Measurements from ENCODE around the gene CARM1.
"Not testable (repeated sequence)": the region's sequence is repeated elsewhere in the genome, so short reads cannot be mapped to it uniquely, and the experiment has no call there.

Gene CARM1

DNA sequence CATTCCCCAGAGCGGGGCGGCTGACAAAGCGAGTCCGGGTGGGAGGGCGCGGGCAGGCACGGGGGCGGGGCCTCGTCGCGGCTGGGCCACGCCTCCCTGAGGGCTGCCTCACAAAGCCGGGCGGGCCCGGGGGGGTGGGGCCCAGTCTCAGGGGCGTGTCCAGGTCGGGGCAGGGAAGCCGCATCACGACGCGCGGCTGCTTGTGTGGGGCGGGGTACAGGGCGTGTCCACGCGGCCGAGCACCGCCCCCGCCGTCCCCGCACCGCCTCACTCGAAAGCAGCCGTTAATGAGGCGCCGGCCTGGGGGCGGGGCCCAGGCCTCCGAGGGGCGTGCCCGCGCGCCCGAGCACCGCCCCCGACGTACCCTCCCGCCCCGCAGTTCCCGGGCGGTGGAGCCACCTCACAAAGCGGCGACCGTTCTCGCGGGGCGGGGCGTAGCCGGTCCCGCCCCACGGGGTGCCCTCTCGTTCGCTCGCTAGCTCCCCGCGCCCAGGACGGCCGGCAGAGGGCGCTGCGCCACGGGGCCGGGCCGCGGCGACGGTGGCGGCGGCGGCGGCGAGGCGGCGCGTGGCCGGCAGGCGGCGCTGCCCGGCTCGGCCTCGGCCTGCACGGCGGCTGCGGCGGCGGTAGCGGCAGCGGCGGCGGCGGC lies at the start of gene CARM1:
Gene CARM1, plus strand, starts transcription at position 599 of the 649 bp plus-strand sequence. CDS start 150 bp downstream, outside the sequence.
- DNase-seq (ENCODE audit: low read depth in 2 of 2), result peak; percentile 99

DNA sequence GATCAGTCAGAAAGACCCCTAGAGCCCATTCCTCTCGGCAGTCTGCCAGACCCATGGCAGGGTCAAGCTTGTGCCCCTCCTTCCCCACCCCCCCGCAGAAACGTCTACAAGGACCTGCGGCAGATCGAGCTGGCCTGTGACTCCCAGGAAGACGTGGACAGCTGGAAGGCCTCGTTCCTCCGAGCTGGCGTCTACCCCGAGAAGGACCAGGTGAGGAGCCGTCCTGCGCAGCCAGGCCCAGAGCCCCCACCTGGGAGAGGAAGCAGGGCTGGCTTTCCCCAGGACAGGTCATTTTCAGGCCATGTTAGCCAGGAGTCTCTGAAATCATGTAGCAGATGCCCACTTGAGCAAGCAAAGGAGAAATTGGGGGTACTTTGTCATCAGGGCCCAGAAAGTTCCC lies 47.7 kb upstream of the CARM1 start:
- no peak for DNase-seq (ENCODE audit: low read depth in 2 of 2)

DNA sequence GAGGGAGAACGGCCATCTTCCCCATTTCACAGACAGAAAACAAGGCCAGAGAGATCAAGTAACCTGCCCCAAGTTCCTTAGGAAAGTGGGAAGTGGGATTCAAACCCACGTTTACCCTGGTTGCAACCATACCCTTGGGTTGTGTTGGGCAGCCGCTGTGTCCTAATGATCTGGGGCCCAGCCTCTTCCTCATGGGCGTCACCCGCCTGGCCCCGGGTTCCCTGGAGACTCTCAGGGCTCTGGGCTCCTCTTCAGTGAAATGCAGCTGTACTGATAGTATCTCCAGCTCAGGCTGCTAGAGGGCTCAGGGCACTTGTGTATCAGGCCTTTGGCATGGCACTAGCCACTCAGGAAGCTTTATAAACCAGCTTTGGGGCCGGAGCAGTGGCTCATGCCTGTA lies 45.1 kb upstream of the CARM1 start:
- no peak for DNase-seq (ENCODE audit: low read depth in 2 of 2)

DNA sequence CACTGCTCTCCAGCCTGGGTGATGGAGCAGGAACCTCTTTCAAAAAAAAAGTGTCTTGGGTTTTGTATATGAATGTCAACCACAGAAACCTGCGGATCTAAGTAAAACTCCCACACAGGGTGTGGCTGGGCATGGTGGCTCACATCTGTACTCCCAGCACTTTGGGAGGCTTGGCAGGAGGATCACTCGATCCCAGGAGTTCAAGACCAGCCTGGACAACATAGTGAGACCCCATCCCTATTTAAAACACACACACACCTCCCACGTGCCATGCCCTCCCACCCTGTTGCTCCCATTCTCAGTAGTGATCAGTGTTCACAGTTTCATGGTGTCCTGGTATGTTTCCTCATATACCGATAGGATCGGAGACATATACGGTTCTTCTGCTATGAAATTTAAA lies 44.5 kb upstream of the CARM1 start:
- DNase-seq (ENCODE audit: low read depth in 2 of 2), result no peak

DNA sequence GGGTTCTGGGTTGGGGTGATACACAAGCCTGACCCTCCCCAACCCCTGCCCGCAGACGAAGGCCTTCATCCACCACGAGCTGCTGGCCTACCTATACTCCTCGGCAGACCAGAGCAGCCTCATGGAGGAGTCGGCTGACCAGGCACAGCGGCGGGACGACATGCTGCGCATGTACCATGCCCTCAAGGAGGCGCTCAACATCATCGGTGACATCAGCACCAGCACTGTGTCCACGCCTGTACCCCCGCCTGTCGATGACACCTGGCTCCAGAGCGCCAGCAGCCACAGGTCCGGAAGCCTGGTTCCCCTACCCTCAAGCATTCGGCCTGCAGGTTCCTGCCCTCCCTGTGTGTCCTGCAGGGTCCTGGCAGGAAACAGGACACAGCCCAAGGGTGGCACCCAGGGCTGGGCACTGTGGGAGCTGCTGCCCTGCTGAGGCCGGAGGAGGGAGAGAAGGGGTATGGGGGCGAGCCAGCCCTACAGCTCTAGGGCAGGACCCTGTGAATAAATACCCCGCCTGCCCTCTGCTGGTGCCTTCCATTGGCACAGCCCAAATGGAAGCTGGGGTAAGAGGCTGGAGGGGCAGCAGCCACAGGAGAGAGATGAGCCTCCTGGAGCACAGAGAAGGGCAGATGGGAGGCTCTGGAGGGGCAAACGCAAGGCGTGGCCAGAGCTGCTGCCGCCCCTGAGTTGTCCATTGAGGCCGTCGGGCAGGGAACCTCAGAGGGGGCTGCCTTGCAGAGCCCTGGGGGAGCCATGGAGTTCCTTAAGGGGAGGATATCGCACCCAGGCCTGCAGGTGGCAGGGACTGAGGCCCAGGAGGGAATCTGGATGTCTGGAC lies 42.2 kb upstream of the CARM1 start:
- DNase-seq (ENCODE audit: low read depth in 2 of 2), result no peak

DNA sequence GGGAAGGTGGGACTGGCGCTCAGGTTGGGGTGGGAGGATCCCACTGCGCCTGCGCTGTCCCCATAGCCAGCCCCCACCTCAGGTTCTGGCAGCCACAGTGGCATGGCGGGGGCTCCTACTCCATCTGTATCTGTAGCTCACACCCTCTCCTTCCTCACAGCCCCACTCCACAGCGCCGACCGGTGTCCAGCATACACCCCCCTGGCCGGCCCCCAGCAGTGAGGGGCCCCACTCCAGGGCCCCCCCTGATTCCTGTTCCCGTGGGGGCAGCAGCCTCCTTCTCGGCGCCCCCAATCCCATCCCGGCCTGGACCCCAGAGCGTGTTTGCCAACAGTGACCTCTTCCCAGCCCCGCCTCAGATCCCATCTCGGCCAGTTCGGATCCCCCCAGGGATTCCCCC lies 41.4 kb upstream of the CARM1 start:
- DNase-seq (ENCODE audit: low read depth in 2 of 2), result no peak

DNA sequence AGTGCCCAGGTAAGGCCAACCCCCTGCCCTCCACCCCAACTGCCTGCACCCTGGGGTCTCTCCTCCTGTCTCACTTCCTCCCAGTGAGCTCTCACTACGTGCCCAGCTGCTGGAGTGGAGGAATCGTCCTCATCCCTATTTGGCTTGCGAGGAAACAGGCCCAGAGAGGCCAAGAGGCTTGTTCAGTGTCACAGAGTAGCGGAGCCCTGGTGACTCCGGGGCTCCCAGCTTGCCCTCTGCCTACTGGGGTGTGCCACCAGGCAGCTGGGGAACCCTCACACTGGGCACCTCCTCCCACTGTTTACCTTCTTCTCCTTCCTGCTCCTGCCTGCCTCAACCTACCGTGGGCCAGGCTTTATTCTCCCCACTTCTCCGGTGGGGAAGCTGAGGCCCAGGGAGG lies 41.0 kb upstream of the CARM1 start:
- DNase-seq (ENCODE audit: low read depth in 2 of 2), result no peak

DNA sequence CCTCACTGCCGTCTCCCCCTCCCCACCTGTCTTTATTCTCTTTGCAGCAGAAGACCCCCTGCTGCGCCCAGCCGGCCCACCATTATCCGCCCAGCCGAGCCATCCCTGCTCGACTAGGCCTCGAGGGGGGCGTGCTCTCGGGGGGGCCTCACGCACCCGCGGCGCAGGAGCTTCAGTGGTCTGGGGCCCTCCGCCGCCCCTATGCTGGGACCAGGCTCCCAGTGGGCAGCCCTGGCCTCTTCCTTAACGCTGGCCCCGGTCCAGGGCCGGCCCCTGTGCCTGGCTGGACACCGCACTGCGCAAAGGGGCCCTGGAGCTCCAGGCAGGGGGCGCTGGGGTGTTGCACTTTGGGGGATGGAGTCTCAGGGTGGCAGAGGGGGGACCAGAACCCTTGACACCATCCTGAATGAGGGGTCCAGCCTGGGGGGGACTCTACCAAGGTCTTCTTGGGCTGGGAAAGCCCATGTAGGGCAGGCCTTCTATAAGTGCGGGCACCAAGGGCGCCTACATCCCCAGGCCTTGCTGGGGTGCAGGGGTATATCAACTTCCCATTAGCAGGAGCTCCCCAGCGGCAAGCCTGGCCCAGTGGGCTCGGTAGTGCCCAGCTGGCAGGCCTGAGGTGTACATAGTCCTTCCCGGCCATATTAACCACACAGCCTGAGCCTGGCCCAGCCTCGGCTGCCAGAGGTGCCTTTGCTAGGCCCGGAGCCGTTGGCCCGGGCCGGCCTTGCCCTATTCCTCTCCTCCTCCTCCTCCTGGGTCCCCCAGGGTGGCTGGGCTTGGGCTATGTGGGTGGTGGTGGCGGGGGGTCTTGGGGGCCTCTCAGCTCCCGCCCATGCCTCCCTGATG lies 40.2 kb upstream of the CARM1 start:
- no peak for DNase-seq (ENCODE audit: low read depth in 2 of 2)

DNA sequence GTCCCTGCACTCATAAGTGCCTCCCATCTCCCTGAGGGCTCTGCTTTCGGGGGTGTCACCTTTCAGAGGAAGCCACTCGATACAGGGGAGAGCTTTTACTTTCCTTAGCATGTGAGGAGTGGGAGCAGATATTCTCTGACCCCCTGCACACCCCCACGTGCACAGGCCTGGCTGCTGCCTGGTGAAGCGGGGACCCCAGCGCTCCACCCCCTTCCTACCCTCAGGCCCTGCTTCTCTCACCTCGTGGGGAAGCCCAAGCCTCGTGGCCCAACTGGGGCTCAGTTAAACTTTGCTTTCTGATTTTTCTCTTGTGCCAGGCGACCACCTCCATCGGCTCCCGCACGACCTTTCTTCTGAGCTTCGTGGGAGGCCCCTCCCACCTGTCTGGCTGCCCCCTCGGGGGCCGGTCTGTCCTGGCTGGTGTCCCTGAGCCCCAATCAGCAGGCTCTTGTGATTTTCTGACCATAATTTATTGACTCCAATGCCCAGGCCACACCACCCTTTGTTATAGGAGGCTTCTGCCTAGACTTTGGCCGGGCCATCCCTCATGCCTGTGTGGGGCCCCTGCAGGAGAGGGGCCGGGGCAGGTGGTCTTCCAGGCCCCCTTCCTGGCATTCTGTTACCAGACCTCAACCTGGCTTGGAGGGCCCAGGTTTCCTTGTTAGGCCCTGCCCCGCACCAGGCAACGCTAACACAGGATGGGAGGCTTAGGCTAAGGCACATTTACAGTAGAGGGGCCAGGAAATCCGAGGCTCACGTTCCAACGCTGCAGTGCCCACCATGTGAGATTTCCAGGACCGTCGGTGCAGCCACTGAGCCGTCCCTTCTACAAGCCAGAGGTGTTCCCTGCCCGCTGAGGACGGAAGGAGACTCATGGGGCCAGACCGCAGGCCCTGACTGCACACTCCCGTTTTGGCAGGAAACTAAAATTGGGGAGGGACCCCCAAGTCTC lies 39.1 kb upstream of the CARM1 start:
- DNase-seq (ENCODE audit: low read depth in 2 of 2), result no peak

DNA sequence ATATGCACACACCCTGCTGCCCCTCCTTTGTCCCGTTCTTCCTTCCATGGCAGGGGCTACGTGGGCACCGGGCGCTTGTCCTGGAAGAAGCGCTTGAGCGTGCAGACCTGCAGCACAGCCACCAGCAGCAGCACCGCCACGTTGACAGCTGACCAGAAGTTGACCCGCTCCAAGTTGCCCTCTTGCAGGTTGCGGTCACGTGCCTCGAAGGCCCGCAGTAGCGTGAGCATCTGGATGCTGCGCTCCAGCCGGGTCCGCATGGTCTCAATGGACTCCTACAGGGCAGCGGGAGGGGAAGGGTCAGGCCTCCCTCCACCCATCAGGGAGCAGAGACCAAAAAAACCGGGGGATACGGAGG lies 38.4 kb upstream of the CARM1 start:
- no peak for DNase-seq (ENCODE audit: low read depth in 2 of 2)

DNA sequence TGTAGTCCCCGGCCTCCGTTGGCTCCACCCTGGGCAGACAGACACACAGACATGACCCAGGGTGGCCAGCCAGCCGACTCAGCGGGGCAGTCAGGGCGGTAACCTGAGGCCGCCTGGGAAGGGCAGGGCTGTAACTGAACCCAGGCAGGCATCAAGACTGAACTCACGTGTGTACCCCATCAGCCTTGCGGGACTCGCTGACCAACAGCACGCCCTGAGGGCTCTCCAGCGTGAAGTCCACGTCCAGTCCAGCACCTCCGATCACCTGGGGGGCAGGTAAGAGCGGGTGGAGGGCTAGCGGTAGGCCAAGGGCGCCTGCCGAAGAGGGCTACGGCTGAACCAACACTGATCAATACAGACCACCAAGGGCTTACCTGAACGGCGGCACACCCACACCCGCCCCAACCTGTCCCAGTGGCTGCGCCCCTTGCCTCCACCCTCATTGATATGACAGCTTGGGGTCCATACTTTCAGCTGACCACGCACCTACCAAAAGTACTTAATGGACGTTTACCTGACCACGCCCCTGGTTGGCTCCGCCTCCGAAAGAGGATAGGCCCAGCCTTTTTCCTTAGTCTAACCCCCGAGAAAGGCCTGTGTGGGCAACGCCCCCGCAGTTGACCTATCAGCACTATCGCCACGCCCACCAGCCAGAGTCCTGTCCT lies 36.1 kb upstream of the CARM1 start:
- no peak for DNase-seq (ENCODE audit: low read depth in 2 of 2)

DNA sequence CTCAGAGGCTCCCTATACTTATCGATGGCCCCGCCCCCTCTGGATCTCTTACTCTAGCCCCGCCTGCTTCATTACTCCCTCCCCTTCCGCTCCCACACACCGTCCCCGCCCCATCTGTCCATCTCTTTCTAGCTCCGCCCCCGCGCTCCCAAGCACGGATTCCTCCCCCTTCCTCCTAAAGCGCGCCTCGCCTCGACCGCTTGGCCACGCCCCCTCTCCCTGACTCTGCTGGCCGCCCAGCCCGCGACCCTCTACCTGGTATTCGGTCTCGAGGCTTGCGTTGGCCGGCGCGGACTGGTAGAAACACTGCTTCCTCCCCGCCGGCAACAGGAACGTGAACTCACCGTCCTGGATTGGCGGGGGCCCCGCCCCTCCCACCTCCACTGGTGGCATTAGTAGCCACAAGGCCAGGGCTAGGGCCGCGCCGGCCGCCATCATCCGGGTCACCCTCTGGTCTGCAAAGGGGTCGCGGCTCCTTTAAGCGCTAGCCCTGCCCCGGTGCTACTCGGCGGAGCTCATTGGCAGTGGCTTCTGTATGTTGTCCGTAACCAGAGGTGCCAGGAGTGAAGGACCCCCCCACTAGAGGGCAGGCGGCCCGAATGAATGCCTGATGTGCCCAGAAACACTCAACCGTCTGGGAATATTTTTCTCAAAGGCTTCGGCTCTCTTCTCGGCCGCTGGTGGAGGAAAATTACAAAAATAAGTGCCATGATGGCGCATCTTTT lies 35.4 kb upstream of the CARM1 start, which contains the start of gene TMED1:
Gene TMED1, minus strand, starts transcription at position 459 of the 725 bp plus-strand sequence. Its CDS starts 21 bp downstream, at position 438.
- peak; percentile 97 to 99 for DNase-seq (ENCODE audit: low read depth in 2 of 2)

DNA sequence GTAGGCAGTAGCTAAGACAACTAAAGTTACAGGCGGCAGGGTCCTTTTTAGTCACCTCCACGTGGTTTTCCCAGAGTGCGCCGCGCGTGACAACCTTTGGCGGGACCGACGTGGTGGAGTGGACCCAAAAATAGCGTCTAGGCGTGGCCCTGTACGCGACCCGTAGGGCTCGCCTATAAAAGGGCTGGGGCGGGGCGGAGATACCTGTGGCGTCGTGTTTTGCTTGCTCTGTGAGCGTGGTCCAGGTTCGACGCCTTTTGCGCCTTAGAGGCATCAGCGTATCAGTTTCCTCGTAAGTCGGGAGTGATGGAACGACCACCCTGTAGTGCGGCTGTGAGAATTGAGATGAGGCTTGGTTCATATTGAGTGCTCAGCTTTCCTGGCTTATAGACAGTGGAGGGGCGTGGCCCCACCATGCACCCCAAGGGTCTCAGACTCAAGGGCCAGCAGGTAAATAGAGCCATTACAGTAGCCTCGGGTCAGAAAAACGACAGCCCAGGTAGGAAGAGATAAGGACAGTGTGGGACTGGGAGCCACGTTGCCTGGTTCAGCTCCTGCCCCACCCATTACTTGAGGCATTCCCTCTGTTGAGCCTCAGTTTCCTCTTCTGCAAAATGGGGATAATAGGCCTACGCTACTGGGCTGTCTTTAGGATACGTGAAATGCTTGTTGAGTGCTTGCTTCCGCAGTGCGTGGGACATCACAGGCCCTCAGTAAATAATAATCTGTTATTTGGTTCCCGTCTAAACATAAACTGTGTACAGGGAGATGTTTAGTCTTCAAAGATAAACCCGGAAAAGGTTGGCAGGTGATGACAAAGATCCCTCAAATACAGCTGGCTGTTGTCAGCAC lies 34.6 kb upstream of the CARM1 start:
- peak; percentile 65 to 84 for DNase-seq (ENCODE audit: low read depth in 2 of 2)

DNA sequence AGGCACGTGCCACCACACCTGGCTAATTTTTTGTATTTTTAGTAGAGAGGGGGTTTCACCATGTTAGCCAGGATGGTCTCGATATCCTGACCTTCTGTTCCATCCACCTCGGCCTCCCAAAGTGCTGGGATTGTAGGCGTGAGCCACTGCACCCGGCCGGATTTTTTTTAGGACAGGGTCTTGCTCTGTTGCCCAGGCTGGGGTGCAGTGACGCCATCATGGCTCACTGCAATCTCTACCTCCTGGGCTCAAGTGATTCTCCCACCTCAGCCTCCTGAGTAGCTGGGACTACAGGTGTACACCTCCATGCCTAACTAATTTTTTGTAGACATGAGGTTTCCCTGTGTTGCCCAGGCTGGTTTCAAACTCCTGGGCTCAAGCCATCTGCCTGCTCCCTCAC lies 33.7 kb upstream of the CARM1 start:
- DNase-seq (ENCODE audit: low read depth in 2 of 2), result not testable (repeated sequence)

DNA sequence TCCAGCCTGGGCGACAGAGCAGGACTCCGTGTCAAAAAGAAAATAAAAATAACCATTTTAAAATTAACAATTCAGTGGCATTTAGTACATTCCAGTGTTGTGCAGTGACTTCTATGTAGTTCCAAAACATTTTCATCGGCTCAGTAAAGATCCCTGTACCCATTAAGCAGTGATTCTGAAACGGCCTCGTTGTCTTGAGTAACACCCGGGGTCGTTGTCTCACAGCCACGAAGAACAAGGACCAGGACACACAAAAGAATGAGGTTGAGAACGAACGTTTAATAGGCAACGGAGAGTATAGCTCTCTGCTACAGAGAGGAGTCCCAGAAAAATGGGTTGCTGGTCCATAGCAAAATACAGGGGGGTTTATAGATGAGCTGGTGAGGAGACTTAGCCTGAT lies 33.0 kb upstream of the CARM1 start:
- no peak for DNase-seq (ENCODE audit: low read depth in 2 of 2)

DNA sequence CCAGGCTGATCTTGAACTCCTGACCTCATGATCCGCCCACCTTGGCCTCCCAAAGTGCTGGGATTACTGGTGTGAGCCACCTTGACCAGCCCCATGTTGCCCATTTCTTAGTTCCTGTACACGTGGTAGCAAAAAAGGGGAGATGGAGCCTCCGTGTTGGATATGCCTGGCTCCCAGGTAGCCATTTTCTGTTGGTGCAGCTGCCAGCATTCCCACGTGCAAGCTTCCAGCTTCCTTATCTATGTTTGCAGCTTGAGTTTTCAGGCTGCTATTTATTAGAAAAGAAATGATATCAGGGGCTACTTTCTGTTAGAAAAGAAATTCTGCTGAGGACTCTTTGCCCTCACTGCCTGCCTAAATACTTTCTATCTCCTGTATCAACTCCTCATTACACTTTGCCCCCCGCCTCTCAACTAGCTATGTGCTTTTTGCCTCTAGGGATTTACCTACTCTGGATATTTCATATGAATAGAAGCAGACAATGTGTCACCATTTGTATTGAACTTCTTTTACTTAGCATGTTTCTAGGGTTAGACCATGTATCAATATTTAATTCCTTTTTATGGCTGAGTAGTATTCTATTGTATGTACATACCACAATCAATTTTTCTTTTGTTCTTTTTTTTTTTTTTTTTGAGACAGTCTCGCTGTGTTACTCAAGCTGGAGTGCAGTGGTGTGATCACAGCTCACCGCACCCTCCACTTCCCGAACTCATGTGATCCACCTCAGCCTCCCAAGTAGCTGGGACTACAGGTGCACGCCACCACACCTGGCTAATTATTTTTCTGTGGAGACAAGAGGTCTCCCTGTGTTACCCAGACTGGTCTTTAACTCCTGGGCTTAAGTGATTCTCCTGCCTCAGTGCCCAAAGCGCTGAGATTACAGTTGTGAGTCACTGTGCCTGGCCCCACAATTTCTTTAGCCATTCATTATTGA lies 32.0 kb upstream of the CARM1 start:
- no peak for DNase-seq (ENCODE audit: low read depth in 2 of 2)

DNA sequence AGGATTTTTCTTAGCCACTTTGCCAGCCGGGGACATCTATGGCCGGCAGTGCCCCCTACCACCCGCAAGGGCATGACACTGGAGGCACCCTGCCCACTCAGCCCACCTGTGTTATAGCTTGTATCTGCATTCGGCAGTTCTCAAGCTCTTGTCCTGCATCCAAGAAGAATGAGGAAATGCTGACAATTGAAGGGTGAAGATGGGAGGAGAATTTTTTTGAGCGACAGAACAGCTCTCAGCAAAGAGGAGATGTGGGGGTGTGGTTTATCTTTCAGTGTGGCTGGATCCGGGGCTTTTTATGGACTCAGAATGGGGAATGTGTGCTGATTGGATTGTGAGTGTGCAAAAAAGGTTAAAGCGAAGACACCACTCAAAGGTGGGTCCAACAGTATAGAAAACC lies 28.6 kb upstream of the CARM1 start:
- DNase-seq (ENCODE audit: low read depth in 2 of 2), result no peak

All from stimulated activated CD8-positive, alpha-beta memory T cell treated with anti-CD3 and anti-CD28 coated beads, Interleukin-2, amount 100 ng/mL, for 48 hours (primary cell).